IMR-90 (cell line): ENCODE measurements around the gene PRR22.

ENCODE experiments used
- BHLHE40 ChIP-seq: fragments of 150-350 bp; IDR thresholded peaks from 2 replicates; pipeline ENCODE4 v1.6.1; 2016; ENCODE audit warnings: mild to moderate bottlenecking, low read depth, low read length
- CEBPB ChIP-seq: IDR thresholded peaks from 2 replicates; pipeline ENCODE4 v1.6.1; 2012; ENCODE audit warnings: low read depth, low read length, improper control_type of control experiment
- CHD1 ChIP-seq: IDR thresholded peaks from 2 replicates; pipeline ENCODE4 v1.6.1; 2012; ENCODE audit warnings: low read depth, low read length, improper control_type of control experiment
- CTCF ChIP-seq: conservative IDR thresholded peaks from 2 replicates; pipeline ENCODE4 v1.5.1; 2012; ENCODE audit warnings: mild to moderate bottlenecking, low read depth, low read length, improper control_type of control experiment
- FOS ChIP-seq: fragments of 150-350 bp; IDR thresholded peaks from 2 replicates; pipeline ENCODE4 v1.6.1; 2016; ENCODE audit warnings: low read depth, low read length
- MAFK ChIP-seq: IDR thresholded peaks from 2 replicates; pipeline ENCODE4 v1.6.1; 2012; ENCODE audit warnings: low read depth, low read length, improper control_type of control experiment
- MAZ ChIP-seq: IDR thresholded peaks from 2 replicates; pipeline ENCODE4 v1.6.1; 2012; ENCODE audit warnings: low read depth, mild to moderate bottlenecking, low read length, improper control_type of control experiment, moderate library complexity, borderline replicate concordance
- MXI1 ChIP-seq: IDR thresholded peaks from 2 replicates; pipeline ENCODE4 v1.6.1; 2012; ENCODE audit warnings: low read depth, mild to moderate bottlenecking, low read length, moderate library complexity, borderline replicate concordance
- POLR2A ChIP-seq: IDR thresholded peaks from 2 replicates; pipeline ENCODE4 v1.6.1; 2012; ENCODE audit warnings: mild to moderate bottlenecking, low read depth, low read length
- RAD21 ChIP-seq: IDR thresholded peaks from 2 replicates; pipeline ENCODE4 v1.6.1; 2012; ENCODE audit warnings: low read length, improper control_type of control experiment
- RCOR1 ChIP-seq: IDR thresholded peaks from 2 replicates; pipeline ENCODE4 v1.6.1; 2012; ENCODE audit warnings: mild to moderate bottlenecking, low read length, improper control_type of control experiment; ENCODE audit not compliant: insufficient replicate concordance
- RFX5 ChIP-seq: IDR thresholded peaks from 2 replicates; pipeline ENCODE4 v1.8.0; 2012; ENCODE audit warnings: low read depth, mild to moderate bottlenecking, low read length, moderate library complexity
- SMC3 ChIP-seq: fragments of 150-350 bp; IDR thresholded peaks from 2 replicates; pipeline ENCODE4 v1.6.1; 2016; ENCODE audit warnings: low read depth, mild to moderate bottlenecking, antibody characterized with exemption, low read length, moderate library complexity

- no peak for TF ChIP-seq RAD21
- no peak for TF ChIP-seq SMC3
- TF ChIP-seq CTCF = no peak
- no peak for TF ChIP-seq POLR2A
- TF ChIP-seq MAFK = no peak
- TF ChIP-seq CEBPB = no peak
- no peak for TF ChIP-seq RFX5
- TF ChIP-seq BHLHE40 = no peak
- no peak for TF ChIP-seq FOS
- TF ChIP-seq RCOR1 = no peak
- TF ChIP-seq CHD1 = no peak
- TF ChIP-seq MXI1 = no peak
- TF ChIP-seq MAZ = no peak
Measured at GRCh38 chr19:5827342-5827890, 42.9 kb upstream of the PRR22 start.
